ENCODE results near the gene TBPL2. TPM values are rescaled to one million over a fixed set of nuclear protein-coding genes. Genes with fewer than 3 reads are reported as not detected.

TBPL2 gene
- total RNA-seq = not detected in 2 replicates

GRCh38 chr14:55440385-55440784 lies at the start of gene TBPL2:
TBPL2 (minus strand) TSS chr14:55440616; CDS start chr14:55440449, 167 bp downstream.

GRCh38 chr14:55411426-55412389 lies 28.7 kb downstream of the TBPL2 start, which contains the start of gene ATG14:
ATG14 (minus strand) TSS chr14:55411830; CDS start chr14:55411822, 8 bp downstream.

Other genes starting within 250 kb of the TBPL2 start
- gene DLGAP5, start 249.0 kb downstream of the TBPL2 start, total RNA-seq = 0.43 and 2.7 TPM in 2 replicates
- 19.8 and 27.0 TPM in 2 replicates for gene FBXO34, start 169.2 kb downstream of the TBPL2 start, total RNA-seq
- 13.0 and 14.9 TPM in 2 replicates for gene ATG14, start 28.8 kb downstream of the TBPL2 start, total RNA-seq
- gene KTN1, start 139.6 kb upstream of the TBPL2 start, total RNA-seq = 138 and 140 TPM in 2 replicates

Data from tracheal epithelial cell (primary cell).